Measurements from ENCODE around the gene COTL1.

The COTL1 gene

GRCh38 chr16:84585886-84586285, 32.0 kb downstream of the COTL1 start:
- H3K4me3 ChIP-seq (ENCODE audit: low read length) = no peak overlapping the region
- no peak for TF ChIP-seq ZNF274 (IDR thresholded peaks at IDR 0.05; ENCODE audit: low read depth, low read length)

- no peak overlapping the region for H3K4me3 ChIP-seq (ENCODE audit: low read length)
- no peak for TF ChIP-seq ZNF274 (IDR thresholded peaks at IDR 0.05; ENCODE audit: low read depth, low read length)
Measured at GRCh38 chr16:84585467-84585866, 32.4 kb downstream of the COTL1 start.

- H3K4me3 ChIP-seq (ENCODE audit: low read length) = no peak overlapping the region
- TF ChIP-seq ZNF274 (IDR thresholded peaks at IDR 0.05; ENCODE audit: low read depth, low read length) = no peak
Measured at GRCh38 chr16:84584678-84585077, 33.2 kb downstream of the COTL1 start.

GRCh38 chr16:84583995-84584394, 33.9 kb downstream of the COTL1 start:
- no peak overlapping the region for H3K4me3 ChIP-seq (ENCODE audit: low read length)
- no peak for TF ChIP-seq ZNF274 (IDR thresholded peaks at IDR 0.05; ENCODE audit: low read depth, low read length)

- H3K4me3 ChIP-seq (ENCODE audit: low read length) = no peak overlapping the region
- no peak for TF ChIP-seq ZNF274 (IDR thresholded peaks at IDR 0.05; ENCODE audit: low read depth, low read length)
Measured at GRCh38 chr16:84582958-84583516, 34.8 kb downstream of the COTL1 start.

GRCh38 chr16:84581158-84581557, 36.7 kb downstream of the COTL1 start:
- H3K4me3 ChIP-seq (ENCODE audit: low read length) = no peak overlapping the region
- no peak for TF ChIP-seq ZNF274 (IDR thresholded peaks at IDR 0.05; ENCODE audit: low read depth, low read length)

- no peak overlapping the region for H3K4me3 ChIP-seq (ENCODE audit: low read length)
- no peak for TF ChIP-seq ZNF274 (IDR thresholded peaks at IDR 0.05; ENCODE audit: low read depth, low read length)
Measured at GRCh38 chr16:84579936-84580335, 37.9 kb downstream of the COTL1 start.

GRCh38 chr16:84578538-84579126, 39.2 kb downstream of the COTL1 start:
- TF ChIP-seq ZNF274 (IDR thresholded peaks at IDR 0.05; ENCODE audit: low read depth, low read length) = no peak
- no peak overlapping the region for H3K4me3 ChIP-seq (ENCODE audit: low read length)

- no peak for TF ChIP-seq ZNF274 (IDR thresholded peaks at IDR 0.05; ENCODE audit: low read depth, low read length)
- no peak overlapping the region for H3K4me3 ChIP-seq (ENCODE audit: low read length)
Measured at GRCh38 chr16:84577034-84577803, 40.7 kb downstream of the COTL1 start.

GRCh38 chr16:84575914-84576313, 42.0 kb downstream of the COTL1 start:
- no peak for TF ChIP-seq ZNF274 (IDR thresholded peaks at IDR 0.05; ENCODE audit: low read depth, low read length)
- H3K4me3 ChIP-seq (ENCODE audit: low read length) = no peak overlapping the region

- H3K4me3 ChIP-seq (ENCODE audit: low read length) = no peak overlapping the region
- TF ChIP-seq ZNF274 (IDR thresholded peaks at IDR 0.05; ENCODE audit: low read depth, low read length) = no peak
Measured at GRCh38 chr16:84574191-84574590, 43.7 kb downstream of the COTL1 start.

GRCh38 chr16:84572096-84572495, 45.8 kb downstream of the COTL1 start:
- no peak overlapping the region for H3K4me3 ChIP-seq (ENCODE audit: low read length)
- no peak for TF ChIP-seq ZNF274 (IDR thresholded peaks at IDR 0.05; ENCODE audit: low read depth, low read length)

- no peak for TF ChIP-seq ZNF274 (IDR thresholded peaks at IDR 0.05; ENCODE audit: low read depth, low read length)
- H3K4me3 ChIP-seq (ENCODE audit: low read length) = no peak overlapping the region
Measured at GRCh38 chr16:84571506-84571905, 46.4 kb downstream of the COTL1 start.

- TF ChIP-seq ZNF274 (IDR thresholded peaks at IDR 0.05; ENCODE audit: low read depth, low read length) = no peak
- H3K4me3 ChIP-seq (ENCODE audit: low read length) = no peak overlapping the region
Measured at GRCh38 chr16:84570739-84571403, 47.0 kb downstream of the COTL1 start.
